Right atrium auricular region (tissue), 2 donors: Measurements from ENCODE around the gene FOXO1. TPM values are rescaled to one million over a fixed set of nuclear protein-coding genes. Genes with fewer than 3 reads are reported as not detected.

ENCODE experiments used
- DNase-seq: peaks from one replicate; pipeline ENCODE4 v3.0.0-alpha.2; 2019; ENCODE audit warnings: low spot score
- H3K27ac ChIP-seq, 2 donors: fragments of 200-600 bp; sonication (generic); 1 replicate in 1 of 2; 2 replicates in 1 of 2; pipeline ENCODE4 v1.5.1; 2016 to 2019
- H3K27me3 ChIP-seq, 2 donors: fragments of 200-600 bp; sonication (generic); one replicate each; pipeline versions ENCODE4 v1.5.1 to v1.6.0; 2017 to 2019
- H3K36me3 ChIP-seq: fragments of 200-600 bp; sonication (generic); one replicate; pipeline ENCODE4 v1.5.1; 2016
- H3K4me1 ChIP-seq, 2 donors: fragments of 200-600 bp; sonication (generic); one replicate each; pipeline versions ENCODE4 v1.5.1 to v1.6.0; 2017 to 2019
- H3K4me3 ChIP-seq, 2 donors: fragments of 200-600 bp; sonication (generic); 1 replicate in 1 of 2; 2 replicates in 1 of 2; pipeline ENCODE4 v1.5.1; 2017 to 2019; ENCODE audit warnings: mild to moderate bottlenecking in 1 of 2, moderate library complexity in 1 of 2
- H3K9me3 ChIP-seq, 2 donors: fragments of 200-600 bp; sonication (generic); one replicate each; pipeline ENCODE4 v1.5.1; 2019
- total RNA-seq, 2 donors: library from RNA; depleted of rRNA; stranded (reverse); fragments of >200 nt; gene quantifications; one replicate each; pipeline ENCODE4 v1.1.0, GENCODE V29; 2016
- TF ChIP-seq, protein P1 (sequence below), 2 donors: fragments of 200-600 bp; sonication (generic); IDR thresholded peaks; one replicate each; pipeline ENCODE4 v1.5.1; 2019; ENCODE audit warnings: antibody characterized with exemption in 2 of 2

Gene FOXO1
- total RNA-seq, 2 donors from 2014 or later, result 17.3 to 32.7 TPM

DNA sequence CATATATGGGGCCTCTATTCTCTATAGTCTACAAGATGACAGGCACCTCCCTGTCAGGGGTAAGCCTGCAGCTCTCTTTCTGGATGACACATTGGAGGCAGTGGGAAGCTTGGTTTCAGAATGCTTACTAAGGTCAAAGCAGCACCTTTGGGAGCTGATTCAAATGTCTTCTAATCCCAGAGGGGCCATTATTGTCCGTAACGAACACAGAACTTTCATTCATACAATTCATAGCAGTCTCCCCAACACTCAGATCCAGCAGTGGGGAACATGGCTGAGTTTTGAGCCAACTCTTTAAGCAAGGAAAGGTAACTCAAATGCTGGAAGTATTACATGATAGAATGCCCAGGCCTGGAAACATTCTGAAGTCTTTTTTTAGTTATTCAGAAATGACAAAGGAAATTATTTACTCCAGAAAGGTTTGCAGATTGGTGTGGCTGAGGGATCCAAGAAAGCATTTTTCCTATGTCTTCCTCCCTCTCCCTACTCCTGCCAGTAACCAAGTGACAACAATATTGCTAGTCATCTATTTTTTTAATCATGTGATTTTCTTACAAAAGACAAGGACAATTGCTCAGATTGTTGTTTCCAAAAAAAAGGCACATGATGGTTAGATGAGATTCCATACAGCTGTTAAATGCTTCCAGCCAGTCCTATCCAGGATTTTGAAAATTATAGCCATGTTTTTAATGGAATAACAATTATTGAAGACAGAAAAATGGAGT lies 118.7 kb downstream of the FOXO1 start:
- no peaks in the 10 kb centered on the region for H3K4me1 ChIP-seq
- DNase-seq, result no peak
- H3K36me3 ChIP-seq, result no peaks in the 10 kb centered on the region
- no peaks in the 10 kb centered on the region for H3K9me3 ChIP-seq
- no peak overlapping the region for H3K4me3 ChIP-seq
- no peaks in the 10 kb centered on the region for H3K27me3 ChIP-seq
- TF ChIP-seq, protein P1, sequence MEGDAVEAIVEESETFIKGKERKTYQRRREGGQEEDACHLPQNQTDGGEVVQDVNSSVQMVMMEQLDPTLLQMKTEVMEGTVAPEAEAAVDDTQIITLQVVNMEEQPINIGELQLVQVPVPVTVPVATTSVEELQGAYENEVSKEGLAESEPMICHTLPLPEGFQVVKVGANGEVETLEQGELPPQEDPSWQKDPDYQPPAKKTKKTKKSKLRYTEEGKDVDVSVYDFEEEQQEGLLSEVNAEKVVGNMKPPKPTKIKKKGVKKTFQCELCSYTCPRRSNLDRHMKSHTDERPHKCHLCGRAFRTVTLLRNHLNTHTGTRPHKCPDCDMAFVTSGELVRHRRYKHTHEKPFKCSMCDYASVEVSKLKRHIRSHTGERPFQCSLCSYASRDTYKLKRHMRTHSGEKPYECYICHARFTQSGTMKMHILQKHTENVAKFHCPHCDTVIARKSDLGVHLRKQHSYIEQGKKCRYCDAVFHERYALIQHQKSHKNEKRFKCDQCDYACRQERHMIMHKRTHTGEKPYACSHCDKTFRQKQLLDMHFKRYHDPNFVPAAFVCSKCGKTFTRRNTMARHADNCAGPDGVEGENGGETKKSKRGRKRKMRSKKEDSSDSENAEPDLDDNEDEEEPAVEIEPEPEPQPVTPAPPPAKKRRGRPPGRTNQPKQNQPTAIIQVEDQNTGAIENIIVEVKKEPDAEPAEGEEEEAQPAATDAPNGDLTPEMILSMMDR (IDR thresholded peaks at IDR 0.05), result no peak
- no peak overlapping the region for H3K27ac ChIP-seq

DNA sequence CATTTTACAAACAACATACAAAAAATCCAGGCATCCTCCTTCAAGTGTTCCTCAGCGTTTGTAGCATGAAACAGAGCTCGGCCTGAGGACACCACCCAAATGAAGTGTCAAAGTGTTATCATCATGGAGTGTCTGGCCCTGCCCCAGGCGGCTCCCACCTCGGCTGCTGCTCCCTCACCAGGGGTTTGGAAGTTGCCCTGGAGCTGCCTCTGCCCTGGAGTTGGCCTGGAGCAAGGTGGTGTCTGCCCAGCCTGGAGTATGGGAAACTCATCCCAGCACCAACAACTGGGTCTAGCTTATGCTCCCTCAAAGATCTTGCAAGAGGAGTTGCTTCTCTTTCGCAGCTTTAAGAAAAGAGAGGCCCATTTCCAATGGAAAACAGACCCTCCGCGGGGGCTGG lies 120.4 kb downstream of the FOXO1 start:
- H3K27ac ChIP-seq, result no peak overlapping the region
- H3K4me1 ChIP-seq, result peaks cover 0 to 1% of the 10 kb centered on the region in 2 donors
- H3K4me3 ChIP-seq, result no peak overlapping the region
- H3K9me3 ChIP-seq, result no peaks in the 10 kb centered on the region
- no peaks in the 10 kb centered on the region for H3K27me3 ChIP-seq
- H3K36me3 ChIP-seq, result no peaks in the 10 kb centered on the region
- TF ChIP-seq, protein P1 (IDR thresholded peaks at IDR 0.05), result no peak
- no peak for DNase-seq

DNA sequence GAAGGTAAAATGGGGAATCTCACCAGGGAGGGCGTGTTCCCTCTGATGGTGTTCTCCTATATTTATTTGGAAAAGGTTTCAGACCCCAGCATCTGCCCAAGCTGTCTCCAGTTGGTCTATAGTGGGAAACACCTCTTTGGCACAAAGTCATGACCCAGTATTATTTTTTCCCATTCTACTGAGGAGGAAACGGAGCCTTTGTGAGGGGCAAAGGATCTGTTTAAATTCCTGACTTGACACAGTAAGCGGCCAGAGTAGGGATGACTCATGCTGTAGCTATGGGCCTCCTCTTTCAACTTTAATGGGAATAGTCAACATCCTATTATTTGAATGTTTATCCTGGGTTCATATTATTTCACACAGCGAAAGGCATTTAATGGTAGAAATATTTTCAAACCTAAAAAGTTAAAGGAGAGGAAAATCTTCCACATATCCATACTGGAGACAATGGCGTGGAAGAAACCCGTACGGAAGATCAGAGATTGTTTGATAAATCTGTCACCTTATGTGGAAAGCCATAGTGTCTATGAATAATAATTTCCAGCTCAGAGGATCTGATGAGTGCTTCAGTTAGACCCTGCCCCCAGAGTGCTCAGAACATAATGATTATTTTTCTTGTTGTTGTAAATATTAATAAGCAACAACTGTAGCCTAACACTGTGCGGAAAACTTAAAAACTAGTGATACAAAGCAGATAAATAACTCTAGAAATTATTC lies 126.0 kb downstream of the FOXO1 start:
- Histone ChIP-seq H3K4me3 (no peak overlapping the region), H3K36me3 (no peaks in the 10 kb centered on the region), H3K27me3 (no peaks in the 10 kb centered on the region), H3K4me1 (peaks cover 0 to 11% of the 10 kb centered on the region in 2 donors), H3K27ac (no peak overlapping the region), H3K9me3 (no peaks in the 10 kb centered on the region)
- DNase-seq, result no peak
- TF ChIP-seq, protein P1 (IDR thresholded peaks at IDR 0.05), result no peak

DNA sequence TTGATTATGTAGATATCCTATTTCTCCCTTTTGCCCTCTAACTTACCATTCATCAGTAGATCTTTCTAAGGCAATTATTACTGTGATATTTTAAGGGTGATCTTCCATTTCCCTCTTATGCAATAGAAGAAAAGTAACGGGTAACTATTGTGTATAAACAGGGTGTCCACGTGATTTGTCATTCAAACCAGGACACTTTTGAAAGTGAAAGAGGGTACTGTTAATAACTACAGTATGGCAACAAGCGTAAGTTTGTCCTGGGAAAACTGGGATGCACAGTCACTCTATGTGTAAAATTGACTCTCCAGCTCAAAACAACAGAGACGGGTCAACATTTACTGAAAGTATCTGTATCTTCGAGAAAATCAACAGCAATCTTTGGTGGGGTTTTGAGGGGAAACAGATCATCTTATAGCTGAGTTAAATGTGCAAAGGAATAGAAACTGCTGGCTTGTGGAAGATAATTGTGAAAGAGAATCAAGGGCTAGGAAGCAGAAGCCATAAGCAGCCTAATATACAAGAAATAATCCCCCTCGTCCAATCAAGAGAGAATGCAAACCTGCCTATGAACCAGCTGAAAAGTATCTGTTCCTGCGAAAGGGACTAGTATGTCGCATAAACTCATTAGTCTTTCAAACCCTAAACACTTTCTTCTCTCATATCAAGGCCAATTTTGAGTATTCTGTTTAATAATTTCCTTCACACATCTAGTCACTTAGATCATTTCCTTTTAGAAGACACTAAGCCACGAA lies 126.7 kb downstream of the FOXO1 start:
- Histone ChIP-seq H3K36me3 (no peaks in the 10 kb centered on the region), H3K27me3 (no peaks in the 10 kb centered on the region), H3K4me1 (peaks cover 0 to 11% of the 10 kb centered on the region in 2 donors), H3K4me3 (no peak overlapping the region), H3K27ac (no peak overlapping the region), H3K9me3 (no peaks in the 10 kb centered on the region)
- TF ChIP-seq, protein P1 (IDR thresholded peaks at IDR 0.05), result no peak
- DNase-seq, result no peak

DNA sequence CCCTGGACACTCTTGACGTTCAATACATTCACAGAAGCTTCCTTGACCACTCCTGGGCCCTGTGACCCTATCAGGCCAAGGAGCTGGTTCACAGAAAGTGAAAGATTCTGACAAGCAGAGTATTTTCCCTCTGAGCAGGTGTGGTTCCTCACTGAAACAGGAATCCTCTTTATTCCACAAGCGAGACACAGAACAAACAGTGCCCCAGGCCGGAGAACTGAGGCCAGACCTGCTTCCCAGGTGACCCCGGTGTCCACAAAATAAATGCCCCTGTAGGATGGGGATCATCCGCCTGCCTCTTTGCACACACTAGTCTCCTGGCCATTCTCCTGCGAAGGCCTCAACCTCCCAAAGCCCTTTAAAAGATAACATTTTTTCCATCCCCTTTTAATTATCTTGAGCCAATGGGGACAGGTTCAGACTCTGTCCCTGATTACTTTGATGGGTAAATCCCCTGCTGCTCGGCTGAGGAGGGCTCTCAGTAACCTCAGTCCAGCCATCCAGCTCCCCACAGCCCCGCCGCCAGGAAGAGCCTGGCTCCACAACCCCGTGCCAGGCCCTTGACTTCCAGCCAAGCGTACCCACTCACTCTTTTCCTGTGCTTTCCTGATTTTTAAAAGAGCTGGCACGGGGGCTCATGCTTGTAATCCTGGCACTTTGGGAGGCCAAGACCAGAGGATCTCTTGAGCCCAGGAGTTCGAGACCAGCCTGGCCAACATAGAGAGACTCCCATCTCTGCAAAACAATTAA lies 129.1 kb downstream of the FOXO1 start:
- Histone ChIP-seq H3K4me1 (peaks cover 0 to 11% of the 10 kb centered on the region in 2 donors), H3K27ac (no peak overlapping the region), H3K36me3 (no peaks in the 10 kb centered on the region), H3K4me3 (no peak overlapping the region), H3K27me3 (no peaks in the 10 kb centered on the region), H3K9me3 (no peaks in the 10 kb centered on the region)
- DNase-seq, result no peak
- TF ChIP-seq, protein P1 (IDR thresholded peaks at IDR 0.05), result no peak
